ENCODE data around the gene BEAN1. TPM values are rescaled to one million over a fixed set of nuclear protein-coding genes. Genes with fewer than 3 reads are reported as not detected.

BEAN1 gene
- total RNA-seq, 1 donor from 2014 or later = not detected

DNA sequence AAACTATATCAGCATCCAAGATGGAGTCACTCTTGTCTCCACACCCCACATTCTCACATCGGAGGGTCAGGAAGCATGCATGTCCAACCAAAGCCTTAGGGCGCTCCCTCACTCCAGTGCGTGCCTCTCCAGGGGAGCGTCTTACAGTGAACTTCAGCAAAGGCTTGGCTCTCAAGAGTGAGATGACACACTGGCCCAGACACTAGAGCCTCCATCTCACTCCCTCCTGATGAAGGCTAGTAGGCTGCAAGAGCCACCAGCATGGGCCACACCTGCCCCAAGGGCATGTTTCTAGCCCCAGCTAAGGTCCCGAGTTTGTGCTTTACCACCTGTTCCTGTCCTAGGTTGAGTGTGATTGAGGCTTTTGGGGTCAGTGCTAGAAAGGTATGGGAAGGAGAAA is 40.5 kb downstream of the BEAN1 start:
- TF ChIP-seq, protein P1, sequence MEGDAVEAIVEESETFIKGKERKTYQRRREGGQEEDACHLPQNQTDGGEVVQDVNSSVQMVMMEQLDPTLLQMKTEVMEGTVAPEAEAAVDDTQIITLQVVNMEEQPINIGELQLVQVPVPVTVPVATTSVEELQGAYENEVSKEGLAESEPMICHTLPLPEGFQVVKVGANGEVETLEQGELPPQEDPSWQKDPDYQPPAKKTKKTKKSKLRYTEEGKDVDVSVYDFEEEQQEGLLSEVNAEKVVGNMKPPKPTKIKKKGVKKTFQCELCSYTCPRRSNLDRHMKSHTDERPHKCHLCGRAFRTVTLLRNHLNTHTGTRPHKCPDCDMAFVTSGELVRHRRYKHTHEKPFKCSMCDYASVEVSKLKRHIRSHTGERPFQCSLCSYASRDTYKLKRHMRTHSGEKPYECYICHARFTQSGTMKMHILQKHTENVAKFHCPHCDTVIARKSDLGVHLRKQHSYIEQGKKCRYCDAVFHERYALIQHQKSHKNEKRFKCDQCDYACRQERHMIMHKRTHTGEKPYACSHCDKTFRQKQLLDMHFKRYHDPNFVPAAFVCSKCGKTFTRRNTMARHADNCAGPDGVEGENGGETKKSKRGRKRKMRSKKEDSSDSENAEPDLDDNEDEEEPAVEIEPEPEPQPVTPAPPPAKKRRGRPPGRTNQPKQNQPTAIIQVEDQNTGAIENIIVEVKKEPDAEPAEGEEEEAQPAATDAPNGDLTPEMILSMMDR (IDR thresholded peaks at IDR 0.05) = no peak
- peaks cover 0 to 6% of the 10 kb centered on the region in 2 donors for H3K9me3 ChIP-seq
- H3K4me3 ChIP-seq = no peak overlapping the region
- intact Hi-C loops (cut with DNase I) = no loop called here
- H3K27ac ChIP-seq = no peak overlapping the region
- H3K36me3 ChIP-seq = no peaks in the 10 kb centered on the region
- no peaks in the 10 kb centered on the region for H3K4me1 ChIP-seq
- H3K27me3 ChIP-seq = no peaks in the 10 kb centered on the region
- no peak for DNase-seq (ENCODE audit: low spot score in 2 of 2)

DNA sequence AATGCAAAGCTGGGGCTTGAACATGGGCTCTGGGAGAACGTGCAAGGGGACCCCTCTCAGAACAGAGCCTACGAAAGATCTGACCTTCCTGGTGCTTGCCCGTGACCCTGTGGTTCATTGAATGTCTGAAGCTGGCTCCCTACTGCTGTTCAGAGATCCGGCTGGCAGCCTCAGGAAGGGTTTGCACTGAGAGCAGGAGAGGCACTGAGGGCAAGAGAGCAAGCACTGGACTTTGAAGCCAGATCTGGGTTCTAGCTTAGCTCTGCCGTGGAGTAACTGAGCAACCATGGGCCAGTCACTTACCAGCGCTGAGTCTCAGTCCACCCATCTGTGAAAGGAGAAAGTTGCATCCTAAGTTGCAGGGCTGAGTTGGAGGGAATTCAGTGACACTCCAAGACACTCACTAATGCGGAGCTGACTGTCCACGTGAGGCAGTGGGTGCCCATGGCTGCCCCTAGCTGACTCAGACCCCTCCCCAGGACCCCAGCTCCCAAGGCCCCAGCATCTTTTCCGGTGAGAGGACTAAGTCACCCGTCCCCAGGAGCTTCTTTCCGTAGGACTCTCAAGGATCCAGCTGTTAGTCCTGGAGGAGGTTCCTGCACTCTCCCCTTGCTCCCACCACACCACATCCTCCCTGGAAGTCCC is 41.3 kb downstream of the BEAN1 start:
- H3K36me3 ChIP-seq = no peaks in the 10 kb centered on the region
- no peak overlapping the region for H3K4me3 ChIP-seq
- peaks cover 0 to 6% of the 10 kb centered on the region in 2 donors for H3K9me3 ChIP-seq
- no peaks in the 10 kb centered on the region for H3K4me1 ChIP-seq
- H3K27ac ChIP-seq = no peak overlapping the region
- intact Hi-C loops (cut with DNase I) = no loop called here
- H3K27me3 ChIP-seq = no peaks in the 10 kb centered on the region
- TF ChIP-seq, protein P1 (IDR thresholded peaks at IDR 0.05) = no peak
- DNase-seq (ENCODE audit: low spot score in 2 of 2) = no peak

DNA sequence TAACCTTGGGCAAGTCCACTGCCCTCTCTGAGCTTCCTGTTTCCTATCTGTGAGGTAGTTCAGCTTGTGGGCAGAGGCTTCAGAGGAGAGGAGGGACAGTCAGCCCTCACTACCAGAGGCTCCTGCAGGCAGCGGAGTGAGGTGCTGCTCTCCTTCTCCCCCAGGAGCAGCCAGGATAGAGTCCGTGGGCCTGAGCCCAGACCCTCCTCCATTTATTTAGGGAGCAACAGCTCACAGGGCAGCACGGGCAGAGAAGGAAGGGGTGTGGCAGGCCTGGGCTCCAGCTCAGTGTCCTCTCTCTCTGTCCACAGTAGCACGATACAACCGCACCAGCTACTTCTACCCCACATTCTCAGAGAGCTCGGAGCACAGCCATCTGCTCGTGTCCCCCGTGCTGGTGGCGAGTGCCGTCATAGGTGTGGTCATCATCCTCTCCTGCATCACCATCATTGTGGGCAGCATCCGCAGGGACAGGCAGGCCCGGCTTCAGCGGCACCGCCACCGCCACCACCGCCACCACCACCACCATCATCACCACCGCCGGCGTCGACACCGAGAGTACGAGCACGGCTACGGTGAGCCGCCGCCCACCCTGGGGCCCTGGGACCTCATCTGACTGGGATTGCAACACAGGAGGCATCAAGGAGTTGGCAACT is 42.3 kb downstream of the BEAN1 start:
- TF ChIP-seq, protein P1 (IDR thresholded peaks at IDR 0.05) = no peak
- H3K36me3 ChIP-seq = no peaks in the 10 kb centered on the region
- no peaks in the 10 kb centered on the region for H3K27me3 ChIP-seq
- no peaks in the 10 kb centered on the region for H3K4me1 ChIP-seq
- intact Hi-C loops (cut with DNase I) = no loop called here
- H3K9me3 ChIP-seq = peaks cover 0 to 6% of the 10 kb centered on the region in 2 donors
- no peak overlapping the region for H3K4me3 ChIP-seq
- DNase-seq (ENCODE audit: low spot score in 2 of 2) = no peak
- H3K27ac ChIP-seq = no peak overlapping the region

DNA sequence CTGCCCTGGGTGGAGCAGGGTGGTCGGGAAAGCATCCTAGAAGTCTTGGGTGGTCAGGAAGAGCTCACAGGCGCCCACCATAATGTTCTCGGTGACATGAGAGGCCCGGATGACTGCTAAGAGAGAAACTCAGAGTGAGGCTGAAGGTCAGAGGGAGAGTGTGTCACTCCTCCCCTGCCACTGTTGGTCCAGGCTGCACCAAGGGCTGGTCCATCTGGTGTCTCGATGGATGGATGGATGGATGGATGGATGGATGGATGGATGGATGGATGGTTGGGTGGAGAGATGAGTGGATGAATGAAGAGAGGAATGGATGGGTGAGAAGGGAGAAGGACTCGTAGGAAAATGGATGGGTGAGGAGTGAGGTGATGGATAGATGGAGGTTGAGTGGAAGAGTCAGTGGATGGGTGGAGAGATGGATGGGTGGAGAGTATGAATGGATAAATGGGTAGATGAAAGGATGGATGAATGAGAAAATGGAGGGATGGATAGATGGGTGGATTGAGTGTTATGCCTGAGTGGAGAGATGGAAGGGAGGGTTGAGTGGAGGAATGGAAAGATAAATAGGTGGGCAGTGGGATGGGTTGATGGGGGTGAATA is 43.0 kb downstream of the BEAN1 start:
- H3K9me3 ChIP-seq = peaks cover 0 to 6% of the 10 kb centered on the region in 2 donors
- no peak overlapping the region for H3K4me3 ChIP-seq
- no peak overlapping the region for H3K27ac ChIP-seq
- H3K36me3 ChIP-seq = no peaks in the 10 kb centered on the region
- TF ChIP-seq, protein P1 (IDR thresholded peaks at IDR 0.05) = no peak
- no peaks in the 10 kb centered on the region for H3K4me1 ChIP-seq
- no peaks in the 10 kb centered on the region for H3K27me3 ChIP-seq
- intact Hi-C loops (cut with DNase I) = no loop called here
- no peak for DNase-seq (ENCODE audit: low spot score in 2 of 2)

DNA sequence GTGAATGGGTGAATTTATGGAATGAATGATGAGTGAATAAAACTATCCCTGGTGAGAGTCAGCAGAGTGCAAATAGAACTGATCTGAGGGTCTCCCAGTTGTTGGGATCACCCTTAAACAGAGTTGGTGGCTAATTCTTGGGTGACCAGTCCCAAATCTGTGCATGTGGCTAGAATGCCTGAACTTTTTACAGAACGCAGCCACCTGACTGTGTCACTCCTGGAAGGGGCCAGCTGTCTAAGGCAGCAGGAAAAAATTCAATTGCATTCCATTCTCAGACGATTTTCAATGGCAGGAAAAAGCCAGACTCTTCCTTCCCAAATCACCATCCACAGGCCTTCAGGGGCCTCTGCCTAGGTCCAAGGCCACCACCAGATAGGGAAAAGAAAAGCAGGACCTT is 43.5 kb downstream of the BEAN1 start:
- peaks cover 0 to 6% of the 10 kb centered on the region in 2 donors for H3K9me3 ChIP-seq
- H3K27me3 ChIP-seq = no peaks in the 10 kb centered on the region
- no peaks in the 10 kb centered on the region for H3K36me3 ChIP-seq
- TF ChIP-seq, protein P1 (IDR thresholded peaks at IDR 0.05) = no peak
- no peak overlapping the region for H3K27ac ChIP-seq
- H3K4me1 ChIP-seq = no peaks in the 10 kb centered on the region
- no peak for DNase-seq (ENCODE audit: low spot score in 2 of 2)
- no peak overlapping the region for H3K4me3 ChIP-seq
- intact Hi-C loops (cut with DNase I) = no loop called here

Measured in ascending aorta (tissue), 2 donors.